ENCODE measurements around the gene IL1RAPL2.
"Not testable (repeated sequence)": the region's sequence is repeated elsewhere in the genome, so short reads cannot be mapped to it uniquely, and the experiment has no call there.

The IL1RAPL2 gene

DNA sequence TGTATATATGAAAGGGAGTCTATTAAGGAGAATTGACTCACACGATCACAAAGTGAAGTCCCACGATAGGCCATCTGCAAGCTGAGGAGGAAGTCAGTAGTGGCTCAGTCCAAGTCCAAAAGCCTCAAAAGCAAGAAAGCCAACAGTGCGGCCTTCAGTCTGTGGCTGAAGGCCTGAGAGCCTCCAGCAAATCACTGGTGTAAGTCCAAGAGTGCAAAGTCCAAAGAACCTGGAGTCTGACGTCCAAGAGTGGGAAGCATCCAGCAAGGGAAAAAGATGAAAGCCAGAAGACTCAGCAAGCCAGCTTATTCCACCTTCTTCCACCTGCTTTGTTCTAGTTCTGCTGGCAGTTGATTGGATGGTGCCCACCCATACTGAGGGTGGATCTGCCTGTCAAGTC is 104.1 kb downstream of the IL1RAPL2 start:
- no peak for DNase-seq (ENCODE audit: low spot score)

DNA sequence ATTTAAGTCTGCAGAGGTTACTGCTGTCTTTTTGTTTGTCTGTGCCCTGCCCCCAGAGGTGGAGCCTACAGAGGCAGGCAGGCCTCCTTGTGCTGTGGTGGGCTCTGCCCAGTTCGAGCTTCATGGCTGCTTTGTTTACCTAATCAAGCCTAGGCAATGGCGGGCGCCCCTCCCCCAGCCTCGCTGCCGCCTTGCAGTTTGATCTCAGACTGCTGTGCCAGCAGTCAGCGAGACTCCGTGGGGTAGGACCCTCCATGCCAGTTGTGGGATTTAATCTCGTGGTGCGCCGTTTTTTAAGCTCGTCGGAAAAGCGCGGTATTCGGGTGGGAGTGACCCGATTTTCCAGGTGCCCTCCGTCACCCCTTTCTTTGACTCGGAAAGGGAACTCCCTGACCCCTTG is 111.5 kb downstream of the IL1RAPL2 start:
- DNase-seq (ENCODE audit: low spot score), result not testable (repeated sequence)

DNA sequence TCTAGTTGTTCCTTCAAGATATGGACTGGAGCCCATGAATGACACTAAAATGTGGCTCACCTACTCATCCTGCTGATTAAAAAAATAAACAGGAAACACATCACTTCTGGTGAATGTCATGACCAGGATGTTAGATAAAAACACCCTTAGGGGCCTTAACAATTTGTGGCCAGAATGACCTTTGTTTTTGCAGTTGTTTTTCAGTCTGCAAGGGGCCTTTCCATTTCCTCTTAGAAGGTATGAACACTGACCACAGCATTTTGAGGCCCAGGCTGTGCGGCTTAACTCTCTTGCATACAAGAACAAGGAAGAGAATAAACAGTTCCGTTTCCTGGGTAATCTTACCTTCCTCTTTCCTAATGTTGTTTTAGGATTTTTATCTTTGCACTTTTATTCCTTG is 113.2 kb downstream of the IL1RAPL2 start:
- DNase-seq (ENCODE audit: low spot score), result no peak

DNA sequence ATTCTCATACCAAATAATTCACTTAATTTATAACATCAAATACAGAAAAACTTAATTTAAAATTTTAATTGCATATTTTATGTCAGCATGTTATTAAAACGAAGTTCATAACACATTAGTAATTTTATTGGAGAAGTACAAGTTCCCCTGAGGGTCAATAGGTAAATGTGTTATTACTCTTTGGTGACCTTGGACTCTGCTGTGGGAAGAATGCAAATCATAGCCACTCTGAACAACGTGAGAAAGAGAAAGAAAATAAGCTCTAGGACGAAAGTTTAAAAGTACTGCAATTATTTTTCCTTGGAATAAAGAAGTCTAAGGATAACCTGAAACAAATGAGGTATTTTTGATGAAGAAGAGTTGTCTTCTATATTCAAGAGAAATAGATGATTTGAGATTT is 115.2 kb downstream of the IL1RAPL2 start:
- no peak for DNase-seq (ENCODE audit: low spot score)

DNA sequence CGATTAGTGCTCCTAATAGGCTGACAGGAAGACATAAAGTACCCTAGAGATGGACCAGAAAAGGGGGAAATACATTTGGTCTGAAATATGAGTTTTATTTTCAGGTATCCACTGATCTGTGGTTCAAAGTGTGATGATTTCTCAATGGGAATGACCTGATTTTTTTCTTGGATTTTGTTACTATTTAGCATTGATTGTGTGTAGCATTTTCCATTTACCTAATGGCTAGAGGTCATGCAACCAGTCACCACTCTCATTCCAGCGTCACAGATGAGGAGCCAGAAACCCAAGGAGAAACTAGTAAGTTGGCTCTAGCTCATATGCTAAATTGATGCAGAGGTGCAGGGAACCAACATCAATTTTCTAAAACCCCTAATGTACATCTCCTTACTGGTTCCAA is 118.1 kb downstream of the IL1RAPL2 start:
- no peak for DNase-seq (ENCODE audit: low spot score)

DNA sequence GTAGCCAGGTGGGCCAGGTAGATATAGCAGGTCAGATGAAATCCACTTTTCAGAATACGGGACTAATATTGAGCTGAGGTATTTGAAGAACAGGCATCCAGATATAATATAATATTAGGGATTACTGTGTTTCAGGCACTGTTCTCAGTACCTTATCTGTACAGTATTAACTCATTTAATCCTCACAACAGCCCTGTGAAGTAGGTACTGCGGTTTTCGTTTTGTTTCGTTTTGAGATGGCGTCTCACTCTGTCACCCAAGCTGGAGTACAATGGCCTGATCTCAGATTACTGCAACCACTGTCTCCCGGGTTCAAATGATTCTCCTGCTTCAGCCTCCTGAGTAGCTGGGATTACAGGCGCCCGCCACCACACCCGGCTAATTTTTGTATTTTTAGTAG is 129.6 kb downstream of the IL1RAPL2 start:
- DNase-seq (ENCODE audit: low spot score), result no peak

DNA sequence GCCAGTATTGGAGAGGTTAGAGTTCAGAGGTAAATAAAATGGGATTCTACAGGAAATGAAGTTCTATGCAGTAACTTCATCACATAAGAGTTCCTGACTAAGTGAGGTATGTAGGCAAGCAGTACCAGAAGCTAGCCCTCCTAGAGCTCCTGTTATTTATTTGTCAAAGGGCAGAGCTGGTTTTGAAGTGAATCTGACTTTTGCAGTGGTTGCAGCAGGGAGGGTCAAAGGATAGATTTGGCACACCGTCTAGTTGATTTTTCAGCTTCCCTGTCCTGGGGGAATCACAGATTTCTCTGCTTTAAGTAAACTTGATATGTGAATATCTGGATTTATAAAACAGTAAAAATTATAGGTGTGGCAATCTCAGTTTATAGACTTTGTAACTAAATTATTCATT is 130.7 kb downstream of the IL1RAPL2 start:
- DNase-seq (ENCODE audit: low spot score), result no peak

DNA sequence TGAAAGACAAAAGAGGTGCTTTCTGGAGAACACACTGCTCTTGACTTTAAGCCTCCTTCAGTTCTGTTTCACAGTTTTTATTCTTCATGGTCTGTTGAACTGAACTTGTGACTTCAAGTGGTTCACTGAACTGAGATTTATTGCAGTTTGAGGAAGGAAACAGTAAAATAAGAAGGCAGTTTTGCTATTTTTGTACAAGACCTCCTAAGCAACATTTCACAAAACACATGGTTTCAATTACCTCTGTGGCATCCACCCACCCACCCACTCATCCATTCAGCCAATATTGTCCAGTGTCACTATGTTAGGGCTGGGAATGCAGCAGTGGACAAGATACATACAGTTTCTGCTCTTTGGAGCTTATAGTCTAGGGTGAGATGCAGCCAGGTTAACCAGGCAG is 131.3 kb downstream of the IL1RAPL2 start:
- DNase-seq (ENCODE audit: low spot score), result no peak

DNA sequence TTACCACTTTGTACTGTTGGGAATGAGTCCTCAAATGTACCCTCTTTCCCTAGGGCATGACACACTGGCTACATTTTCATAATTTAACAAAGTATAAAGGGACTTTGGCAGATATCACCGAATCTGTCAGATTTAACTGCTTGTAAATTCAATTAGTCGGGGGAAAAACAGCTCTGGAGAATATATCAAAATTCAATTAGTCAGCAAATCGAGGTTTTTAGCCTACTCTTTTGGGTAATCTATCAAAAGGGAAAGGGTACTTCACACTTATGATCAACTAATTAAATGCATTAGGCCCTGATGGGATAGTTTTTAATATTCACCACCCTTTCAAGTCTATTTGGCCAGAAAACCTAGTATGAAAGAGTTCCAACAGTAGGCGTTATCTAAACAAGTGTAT is 141.0 kb downstream of the IL1RAPL2 start:
- DNase-seq (ENCODE audit: low spot score), result no peak

DNA sequence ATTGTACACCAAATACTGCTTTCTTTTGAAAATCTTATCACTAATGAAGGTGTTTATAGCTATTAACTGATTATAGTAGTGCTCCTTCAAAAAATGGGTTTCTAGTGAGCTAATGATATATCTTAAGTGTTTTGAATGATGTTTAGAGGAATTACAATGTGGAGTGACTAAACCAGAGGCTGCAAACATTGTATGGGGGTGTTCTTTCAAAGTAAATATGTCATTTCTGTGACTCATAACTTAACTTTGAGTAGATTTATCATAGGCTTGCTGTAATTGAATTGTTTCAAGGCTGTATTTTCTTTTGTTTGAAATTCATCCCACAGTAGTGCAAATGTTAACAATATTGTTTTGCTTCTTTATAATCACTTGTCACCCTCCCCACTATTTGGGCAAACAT is 141.6 kb downstream of the IL1RAPL2 start:
- DNase-seq (ENCODE audit: low spot score), result no peak

DNA sequence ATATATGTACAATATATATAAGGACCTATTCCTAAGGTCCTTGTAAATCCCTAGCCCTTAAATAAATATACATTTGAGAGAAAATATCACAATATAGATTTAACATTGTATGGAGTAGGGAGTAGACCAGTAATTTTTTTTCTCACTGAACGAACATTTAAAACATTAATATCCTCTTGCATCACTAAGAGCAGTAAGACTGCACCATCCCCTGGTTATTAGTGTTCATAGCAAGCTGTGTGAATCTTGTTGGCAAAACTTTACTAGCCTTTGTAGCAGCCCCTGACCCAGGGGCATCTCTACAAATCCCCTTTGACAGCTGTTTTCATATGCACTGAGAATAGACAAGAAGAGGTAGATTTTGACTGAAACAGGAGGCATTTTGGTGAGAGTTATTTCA is 146.5 kb downstream of the IL1RAPL2 start:
- DNase-seq (ENCODE audit: low spot score), result no peak

DNA sequence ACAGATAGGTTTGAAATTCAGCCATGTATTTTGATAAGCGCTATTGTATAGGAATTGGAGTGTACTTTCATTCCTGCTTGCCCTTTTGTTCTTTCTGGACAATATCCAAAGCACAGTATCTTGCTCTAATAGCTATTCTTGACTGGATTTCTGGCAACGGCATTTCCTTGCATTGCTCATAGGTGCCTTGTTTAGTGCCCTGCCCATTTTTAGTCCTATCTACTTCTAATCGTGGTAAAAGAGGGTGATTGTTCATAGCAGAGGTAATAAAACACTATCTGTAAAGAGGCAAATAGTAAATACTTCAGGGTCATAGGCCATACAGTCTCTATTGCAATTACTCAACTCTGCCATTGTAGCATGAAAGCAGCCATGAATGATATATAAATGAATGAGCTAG is 155.9 kb downstream of the IL1RAPL2 start:
- no peak for DNase-seq (ENCODE audit: low spot score)

DNA sequence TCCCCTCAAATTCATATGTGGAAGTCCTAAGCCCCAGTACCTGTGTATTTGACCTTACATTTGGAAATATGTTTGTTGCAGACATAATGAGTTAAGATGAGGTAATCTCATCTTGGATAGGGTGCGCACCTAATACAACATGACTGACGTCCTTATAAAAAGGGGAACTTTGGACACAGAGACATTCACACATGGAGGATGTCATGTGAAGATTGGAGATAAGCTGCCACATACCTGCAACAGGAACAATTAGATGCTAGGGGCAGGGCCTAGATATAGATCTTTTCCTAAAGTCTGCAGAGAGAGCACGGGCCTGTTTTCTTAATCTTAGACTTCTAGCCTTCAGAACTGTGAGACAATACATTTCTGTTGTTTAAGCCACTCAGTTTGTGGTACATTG is 162.5 kb downstream of the IL1RAPL2 start:
- DNase-seq (ENCODE audit: low spot score), result no peak

DNA sequence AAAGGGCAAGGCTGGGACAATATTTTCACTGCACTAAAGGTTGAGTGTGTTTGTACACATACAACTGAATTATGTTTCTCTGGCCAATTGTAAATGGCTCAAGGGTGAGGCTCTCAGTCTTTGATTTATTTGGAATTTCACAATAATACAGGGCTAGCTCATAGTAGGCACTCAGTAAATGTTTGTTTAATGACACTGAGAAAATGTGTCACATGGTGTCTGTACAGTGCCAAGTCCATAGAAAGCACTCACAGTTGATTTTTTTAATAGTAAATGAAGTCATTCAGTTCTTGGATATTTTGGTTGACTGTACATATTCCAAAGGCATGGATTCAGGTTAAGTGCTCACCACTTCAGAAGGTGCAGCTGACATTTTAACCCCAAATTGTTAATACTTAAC is 176.4 kb downstream of the IL1RAPL2 start:
- DNase-seq (ENCODE audit: low spot score), result no peak

DNA sequence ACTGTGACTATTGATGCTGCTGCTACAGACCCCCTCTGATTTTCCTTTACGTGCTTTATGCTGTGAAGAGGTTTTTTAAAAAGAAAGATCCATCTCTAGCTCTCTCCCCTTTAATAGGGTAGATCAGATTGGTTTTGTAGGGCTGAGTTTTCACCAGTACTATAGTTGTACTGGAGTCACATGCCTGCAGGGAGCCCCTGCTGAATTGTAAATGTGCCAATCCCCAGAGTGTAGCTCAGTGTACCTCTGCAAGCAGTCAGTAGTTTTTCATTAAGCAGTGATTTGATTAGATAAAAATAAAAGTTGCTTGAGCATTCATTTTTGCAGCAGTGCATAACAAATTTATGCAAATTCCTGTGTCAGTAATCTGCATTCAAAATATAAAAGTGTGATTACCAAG is 179.2 kb downstream of the IL1RAPL2 start:
- no peak for DNase-seq (ENCODE audit: low spot score)

DNA sequence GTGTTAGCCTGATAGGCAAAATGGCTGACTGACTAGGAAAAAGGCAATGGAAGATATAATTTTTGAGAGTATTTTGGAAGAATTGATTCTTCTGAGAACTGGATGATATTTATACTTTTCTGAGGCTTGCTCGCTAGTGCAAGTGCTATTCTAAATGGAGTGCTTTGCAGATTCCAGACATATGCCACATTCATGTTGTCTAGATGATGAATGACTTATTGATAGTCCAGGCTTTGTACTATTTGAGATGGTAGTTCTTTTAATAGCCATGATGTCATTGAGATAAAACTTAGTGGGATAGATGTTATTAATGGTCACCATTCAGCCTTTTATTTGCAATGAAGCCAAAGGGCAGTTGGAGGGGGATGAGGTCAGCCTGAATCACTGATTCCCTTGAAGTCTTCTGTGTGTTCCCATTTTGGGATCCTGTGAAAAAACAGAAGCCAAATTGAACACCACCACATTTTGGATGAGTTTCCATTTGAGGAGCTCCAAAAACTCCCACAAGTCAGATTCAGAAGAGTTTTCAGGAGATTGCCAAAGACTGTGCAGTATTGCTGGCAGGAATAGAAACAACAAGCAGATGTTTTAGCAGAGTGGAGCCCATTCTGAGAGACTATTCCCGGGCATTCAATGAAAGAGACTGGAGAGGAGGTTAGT is 184.1 kb downstream of the IL1RAPL2 start:
- no peak for DNase-seq (ENCODE audit: low spot score)

DNA sequence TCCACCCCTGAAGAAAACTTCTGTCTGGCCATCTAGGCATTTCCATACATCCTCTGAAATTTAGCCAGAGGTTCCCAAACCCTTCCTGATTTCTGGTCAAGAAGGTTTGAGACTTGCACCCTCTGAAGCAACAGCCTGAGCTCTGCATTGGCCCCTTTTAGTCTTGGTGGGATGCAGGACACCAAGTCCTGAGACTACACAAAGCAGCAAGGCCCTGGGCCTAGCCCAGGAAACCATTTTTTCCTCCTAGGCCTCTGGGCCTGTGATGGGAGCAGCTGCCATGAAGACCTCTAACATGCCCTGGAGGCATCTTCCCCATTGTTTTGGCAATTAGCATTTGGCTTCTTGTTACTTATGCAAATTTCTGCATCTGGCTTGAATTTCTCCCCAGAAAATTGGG is 196.6 kb downstream of the IL1RAPL2 start:
- no peak for DNase-seq (ENCODE audit: low spot score)

DNA sequence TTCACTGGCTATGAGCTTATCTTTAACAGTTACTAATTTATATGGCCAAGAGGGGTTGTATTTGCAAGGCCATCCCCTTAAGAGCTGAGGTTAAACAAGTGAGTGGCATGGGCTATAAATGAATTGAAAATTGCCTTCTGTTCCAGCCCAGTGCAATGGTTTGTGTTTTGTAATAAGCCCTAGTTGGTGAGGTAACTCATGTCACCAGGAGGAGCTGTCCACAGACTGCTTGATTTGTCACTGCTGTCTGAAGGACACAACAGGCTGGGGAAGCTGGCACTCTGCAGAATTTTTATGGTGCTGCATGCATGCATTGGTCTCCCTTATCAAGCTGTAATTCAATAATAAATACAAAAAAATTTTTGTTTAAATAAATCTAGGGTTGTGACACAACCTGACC is 223.8 kb downstream of the IL1RAPL2 start:
- DNase-seq (ENCODE audit: low spot score), result no peak

DNA sequence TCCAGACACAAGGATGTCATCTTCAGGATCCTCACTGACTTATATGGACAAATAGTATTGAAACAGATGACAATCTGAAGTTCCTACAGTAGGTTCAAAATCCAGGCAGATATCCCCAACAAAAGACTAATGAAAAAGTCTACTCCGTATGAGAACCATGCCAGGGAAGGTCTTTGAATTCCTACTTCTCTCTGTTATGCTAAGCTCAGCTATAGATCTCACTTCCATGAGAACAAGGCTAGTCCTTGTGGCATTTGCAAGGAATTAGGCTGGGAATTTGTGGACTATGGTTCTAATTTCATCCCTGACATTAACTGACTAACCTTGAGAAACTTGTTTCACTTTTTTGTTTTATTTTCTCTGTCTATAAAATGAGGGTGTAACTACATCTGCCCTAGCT is 229.8 kb downstream of the IL1RAPL2 start:
- DNase-seq (ENCODE audit: low spot score), result no peak

DNA sequence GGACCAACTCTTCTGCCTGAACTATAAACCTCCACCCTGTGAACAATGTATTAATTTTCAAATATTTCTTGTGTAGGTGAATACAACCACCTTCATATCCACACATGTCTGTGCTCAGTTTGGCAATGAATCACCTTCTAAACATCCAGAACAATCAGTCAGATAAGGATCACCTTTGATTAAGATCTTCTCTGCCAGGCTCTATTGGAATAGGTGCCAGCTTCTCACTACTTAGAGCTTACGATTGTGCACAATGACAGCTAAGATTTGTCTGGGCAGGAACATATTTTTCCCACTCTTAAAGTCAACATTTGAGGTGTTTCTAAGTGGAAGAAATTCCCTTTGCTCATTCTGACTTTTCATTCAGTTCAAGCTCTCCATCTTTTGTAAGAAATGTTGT is 237.2 kb downstream of the IL1RAPL2 start:
- DNase-seq (ENCODE audit: low spot score), result no peak

DNA sequence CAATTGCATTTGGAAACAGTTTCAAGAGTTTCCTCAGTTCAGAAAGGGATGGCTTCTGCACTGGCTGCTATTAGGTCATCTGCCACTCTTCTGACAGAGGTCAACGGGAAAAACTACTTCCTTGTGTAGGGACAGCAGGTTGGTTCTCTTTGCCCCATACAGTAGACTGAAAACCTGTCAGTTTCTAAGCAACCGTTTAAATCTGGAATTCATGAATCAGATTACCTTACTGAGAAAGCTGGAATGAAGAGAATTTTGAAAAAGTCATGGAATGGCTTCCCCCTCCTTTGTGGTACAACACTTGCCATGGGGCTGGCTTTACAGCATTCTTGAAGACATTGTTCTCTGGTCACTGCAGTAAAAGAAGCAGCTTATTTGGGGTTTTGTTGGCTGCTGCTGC is 240.3 kb downstream of the IL1RAPL2 start:
- no peak for DNase-seq (ENCODE audit: low spot score)

DNA sequence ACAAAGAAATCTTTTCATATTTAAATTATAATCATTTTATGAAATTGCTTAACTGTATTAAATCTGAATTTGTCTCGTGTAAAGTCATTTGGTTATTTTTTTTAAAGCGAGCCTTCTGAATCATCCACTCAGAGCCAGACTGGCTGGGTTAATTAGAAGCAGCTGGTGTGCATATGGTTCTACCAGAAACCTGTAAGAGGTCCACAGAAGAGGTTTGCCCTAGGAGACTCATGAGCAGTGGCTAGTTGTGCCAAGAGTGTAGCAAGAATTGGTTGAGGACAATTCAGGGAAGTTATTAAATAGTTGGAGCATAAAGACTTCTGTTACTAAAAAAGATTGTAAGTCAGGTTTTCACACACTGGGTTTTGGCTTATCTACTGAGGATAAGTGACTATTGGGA is 267.4 kb downstream of the IL1RAPL2 start:
- no peak for DNase-seq (ENCODE audit: low spot score)

DNA sequence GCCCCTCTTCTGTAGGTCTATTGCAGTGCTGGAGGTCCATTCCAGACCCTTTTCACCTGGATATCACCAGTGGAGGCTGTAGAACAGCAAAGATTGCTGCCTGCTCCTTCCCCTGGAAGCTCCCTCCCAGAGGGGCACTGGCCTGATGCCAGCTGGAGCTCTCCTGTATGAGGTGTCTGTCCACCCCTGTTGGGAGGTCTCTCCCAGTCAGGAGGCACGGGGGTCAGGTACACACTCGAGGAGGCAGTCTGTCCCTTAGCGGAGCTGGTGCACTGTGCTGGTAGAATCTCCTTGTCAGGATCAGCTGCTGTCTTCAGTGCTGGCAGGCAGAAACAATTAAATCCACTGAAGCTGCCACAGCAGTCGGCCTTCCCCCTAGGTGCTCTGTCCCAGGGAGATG is 276.6 kb downstream of the IL1RAPL2 start:
- no peak for DNase-seq (ENCODE audit: low spot score)

DNA sequence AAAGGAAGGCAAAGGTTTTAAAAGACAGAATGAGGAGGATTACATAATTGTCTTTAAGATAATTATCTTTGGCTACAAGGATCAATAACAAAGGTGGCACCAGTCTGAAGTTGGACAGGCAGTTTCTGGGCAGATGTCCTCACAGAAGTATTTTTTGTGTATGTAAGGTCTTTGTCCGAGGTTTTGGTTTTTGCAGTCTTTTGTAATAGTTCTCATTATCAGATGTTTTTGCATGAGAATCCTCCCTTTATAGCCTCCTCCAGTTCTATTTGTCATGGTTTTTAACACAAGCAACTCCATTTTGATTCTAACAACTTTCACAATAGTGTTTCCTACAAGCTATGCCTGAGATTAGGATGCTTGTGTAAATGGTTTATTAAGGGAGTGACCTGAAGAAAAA is 286.2 kb downstream of the IL1RAPL2 start:
- DNase-seq (ENCODE audit: low spot score), result no peak

DNA sequence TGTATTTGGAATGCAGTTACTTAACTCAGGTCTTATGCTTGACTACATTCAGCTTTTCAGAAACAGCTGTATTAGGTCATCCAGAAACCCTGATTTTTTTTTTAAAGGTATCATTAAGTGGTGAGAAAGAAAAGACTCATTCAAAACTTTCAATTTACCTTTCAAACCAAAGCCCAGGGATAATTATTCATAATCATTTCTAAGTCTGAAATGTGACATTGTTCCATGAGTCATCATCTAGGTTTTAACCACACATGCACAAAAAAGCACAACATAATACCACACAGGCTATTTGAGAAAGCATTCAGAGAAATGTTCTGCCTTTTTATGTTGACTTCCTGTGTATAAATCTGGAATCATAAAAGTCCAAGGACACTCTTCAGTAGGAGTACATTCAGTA is 288.2 kb downstream of the IL1RAPL2 start:
- no peak for DNase-seq (ENCODE audit: low spot score)
